ENCODE measurements around the gene MRPL53. TPM values are rescaled to one million over a fixed set of nuclear protein-coding genes. Genes with fewer than 3 reads are reported as not detected.

The MRPL53 gene
- total and polyA plus RNA-seq, 2 of the 13 experiments (the other 11 are each of a cell fraction or from before 2014, with no cell fraction given), result 34.3 to 51.9 TPM

GRCh38 chr2:74512744-74513604 lies 40.5 kb upstream of the MRPL53 start (continued):
- TF ChIP-seq REST (IDR thresholded peaks at IDR 0.05; ENCODE audit: borderline replicate concordance in 1 of 2, low read depth in 1 of 2, low read length in 2 of 2) (no peak), MATR3 (CRISPR knock-in tag; IDR thresholded peaks at IDR 0.05) (no peak)

- H4K20me1 ChIP-seq (ENCODE audit: insufficient read depth, low read length), result no peaks in the 10 kb centered on the region
- no TSS peak for BruUV-seq (replicated peaks)
- POLR2A ChIA-PET, result interaction anchor here (0.6 to 16.5 kb wide), 10 partner anchors 9 to 312 kb away, joined by 3 to 795 read pairs (median 8); partner anchors contain the start of genes AUP1, CCDC142, DQX1 and HTRA2
- no peaks in the 10 kb centered on the region for H3K9me3 ChIP-seq (ENCODE audit: low read length)
- H3K4me1 ChIP-seq (ENCODE audit: insufficient read depth, low read length), result peaks cover 61% of the 10 kb centered on the region
- WGBS (ENCODE audit: low lambda C conversion rate), result 51% methylated on average over 11 of the region's 11 CpGs
- H3K4me3 ChIP-seq (replicated peaks in 1 of 3; ENCODE audit: insufficient read depth in 1 of 3, low read depth in 2 of 3, low read length in 3 of 3), result no peak overlapping the region; a peak in 1 of 6 replicates
- no peak overlapping the region for H3K9ac ChIP-seq (ENCODE audit: insufficient read depth, low read depth, low read length)
- H3K79me2 ChIP-seq (ENCODE audit: insufficient read depth, low read length), result peaks cover 8% of the 10 kb centered on the region
- ATAC-seq (no peak), DNase-seq (ENCODE audit: low spot score) (no peak), FAIRE-seq (no peak)
- in situ Hi-C loops (cut with HindIII; ENCODE audit: extremely low pct_ligation_motif_present, low pct_unique_long_range_greater_than_20kb) (no loop called here), intact Hi-C loops (cut with micrococcal nuclease; ENCODE audit: unreplicated experiment) (no loop called here)
- no peak overlapping the region for H2AFZ ChIP-seq (ENCODE audit: low read length)
- CTCF ChIA-PET (ENCODE audit: low intra/inter-chr PET ratio, low total read pairs), result no interaction called here
- no peak overlapping the region for H3K27ac ChIP-seq (ENCODE audit: extremely low read length, insufficient read depth, low read length)
- H3K36me3 ChIP-seq (replicated peaks in 1 of 2; ENCODE audit: control insufficient read depth in 1 of 2, insufficient read depth in 2 of 2, low read length in 2 of 2), result no peaks in the 10 kb centered on the region; a peak in 1 of 5 replicates
- H3K4me2 ChIP-seq (ENCODE audit: low read depth, low read length), result 0 out of 2 replicates have a peak overlapping the region, but pooled peaks have one; percentile 0
- H3K27me3 ChIP-seq (ENCODE audit: control insufficient read depth in 1 of 2, insufficient read depth in 2 of 2, low read length in 2 of 2), result no peaks in the 10 kb centered on the region; a peak in 1 of 5 replicates
- TF ChIP-seq PHF8 (CRISPR knock-in tag; IDR thresholded peaks at IDR 0.05) (no peak), ZNF883 (CRISPR knock-in tag; IDR thresholded peaks at IDR 0.05; ENCODE audit: not compliant biosample characterization) (no peak), ZNF280D (CRISPR knock-in tag; IDR thresholded peaks at IDR 0.05) (peak; percentile 65; the same call in 1 of the 2 replicates), ZNF235 (CRISPR knock-in tag; IDR thresholded peaks at IDR 0.05; ENCODE audit: borderline replicate concordance) (no peak), SMARCC2 (IDR thresholded peaks at IDR 0.05) (no peak), AKAP8 (CRISPR knock-in tag; IDR thresholded peaks at IDR 0.05) (peak; percentile 25; the same call in 1 of the 2 replicates)
- TF ChIP-seq, protein P1, sequence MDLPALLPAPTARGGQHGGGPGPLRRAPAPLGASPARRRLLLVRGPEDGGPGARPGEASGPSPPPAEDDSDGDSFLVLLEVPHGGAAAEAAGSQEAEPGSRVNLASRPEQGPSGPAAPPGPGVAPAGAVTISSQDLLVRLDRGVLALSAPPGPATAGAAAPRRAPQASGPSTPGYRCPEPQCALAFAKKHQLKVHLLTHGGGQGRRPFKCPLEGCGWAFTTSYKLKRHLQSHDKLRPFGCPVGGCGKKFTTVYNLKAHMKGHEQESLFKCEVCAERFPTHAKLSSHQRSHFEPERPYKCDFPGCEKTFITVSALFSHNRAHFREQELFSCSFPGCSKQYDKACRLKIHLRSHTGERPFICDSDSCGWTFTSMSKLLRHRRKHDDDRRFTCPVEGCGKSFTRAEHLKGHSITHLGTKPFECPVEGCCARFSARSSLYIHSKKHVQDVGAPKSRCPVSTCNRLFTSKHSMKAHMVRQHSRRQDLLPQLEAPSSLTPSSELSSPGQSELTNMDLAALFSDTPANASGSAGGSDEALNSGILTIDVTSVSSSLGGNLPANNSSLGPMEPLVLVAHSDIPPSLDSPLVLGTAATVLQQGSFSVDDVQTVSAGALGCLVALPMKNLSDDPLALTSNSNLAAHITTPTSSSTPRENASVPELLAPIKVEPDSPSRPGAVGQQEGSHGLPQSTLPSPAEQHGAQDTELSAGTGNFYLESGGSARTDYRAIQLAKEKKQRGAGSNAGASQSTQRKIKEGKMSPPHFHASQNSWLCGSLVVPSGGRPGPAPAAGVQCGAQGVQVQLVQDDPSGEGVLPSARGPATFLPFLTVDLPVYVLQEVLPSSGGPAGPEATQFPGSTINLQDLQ (CRISPR knock-in tag; IDR thresholded peaks at IDR 0.05), result no peak
These were observed 38.9 kb upstream of the MRPL53 start for GRCh38 chr2:74511104-74511989.

All from HepG2 (cell line).